HFFc6 (cell line): Measurements from ENCODE around the gene HBS1L. TPM values are rescaled to one million over a fixed set of nuclear protein-coding genes. Genes with fewer than 3 reads are reported as not detected.

Experiments
- DNase-seq: peaks from one replicate; pipeline ENCODE4 v3.0.0-alpha.2; 2018
- H3K27ac Mint-ChIP-seq: 2 replicates; pipeline ENCODE4 v1.8.0; 2020; ENCODE audit warnings: mild to moderate bottlenecking, mixed read lengths
- H3K27me3 Mint-ChIP-seq: 2 replicates; pipeline ENCODE4 v1.8.0; 2021; ENCODE audit warnings: mild to moderate bottlenecking, moderate library complexity, mixed read lengths; ENCODE audit not compliant: insufficient read depth
- H3K36me3 Mint-ChIP-seq: 2 replicates; pipeline ENCODE4 v1.8.0; 2021; ENCODE audit warnings: low read depth, mixed read lengths
- H3K4me1 Mint-ChIP-seq: 2 replicates; pipeline ENCODE4 v1.8.0; 2020; ENCODE audit warnings: low read depth, mixed read lengths
- H3K4me3 Mint-ChIP-seq: 2 replicates; pipeline ENCODE4 v1.8.0; 2020; ENCODE audit warnings: mild to moderate bottlenecking, moderate library complexity, mixed read lengths
- H3K9me3 Mint-ChIP-seq: 2 replicates; pipeline ENCODE4 v1.8.0; 2020; ENCODE audit warnings: mild to moderate bottlenecking, mixed read lengths
- CTCF ChIP-seq: fragments of 200-600 bp; sonication (generic); IDR thresholded peaks from 2 replicates; pipeline ENCODE4 v1.5.0; 2021; ENCODE audit warnings: antibody characterized with exemption, mild to moderate bottlenecking
- total RNA-seq, 6 experiments: library from RNA; stranded (reverse); fragmentation: NEBNext Ultra II Directional; extraction: Animal tissue kit (Norgen Biotek cat#: 25700); gene quantifications; 2 replicates in 1 of 6; 3 replicates in 5 of 6; pipeline ENCODE4 v1.2.3, GENCODE V29; 2021

The HBS1L gene
- total RNA-seq, 6 experiments from 2014 or later, result 100 to 123 (median 107) TPM

DNA sequence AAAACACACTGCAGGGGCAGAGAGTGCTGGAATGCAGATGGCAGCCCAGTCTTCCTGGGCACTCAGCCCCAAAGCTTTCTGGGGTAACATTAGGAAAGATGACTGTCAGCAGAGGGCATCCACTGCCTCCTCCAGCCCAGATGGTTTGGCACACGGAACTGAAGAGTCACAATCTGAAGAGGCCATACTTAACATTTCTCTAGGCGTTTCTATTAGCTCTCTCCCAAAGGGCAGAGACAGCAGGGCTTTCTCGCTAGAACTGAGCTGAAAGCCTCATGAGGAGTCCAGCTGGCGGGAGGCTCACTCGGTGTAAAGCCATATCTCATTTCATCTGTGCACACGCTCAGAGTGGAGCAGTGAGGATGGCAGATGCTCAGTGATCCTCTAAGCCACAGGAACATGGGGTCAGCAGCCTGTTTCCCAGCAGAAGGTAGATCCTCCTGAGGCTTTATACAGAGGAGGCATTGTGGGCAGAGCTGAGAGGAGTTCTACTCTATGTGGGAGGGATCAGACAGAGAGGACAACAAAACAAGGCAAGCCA is 132.8 kb downstream of the HBS1L start:
- H3K4me1 Mint-ChIP-seq, result peaks cover 17% of the 10 kb centered on the region
- H3K4me3 Mint-ChIP-seq, result no peak overlapping the region
- DNase-seq, result no peak
- H3K9me3 Mint-ChIP-seq, result no peaks in the 10 kb centered on the region
- peaks cover 3% of the 10 kb centered on the region; the same call in 1 of the 2 replicates for H3K27me3 Mint-ChIP-seq
- no peak overlapping the region for H3K27ac Mint-ChIP-seq
- TF ChIP-seq CTCF, result no peak
- no peaks in the 10 kb centered on the region for H3K36me3 Mint-ChIP-seq

GRCh38 chr6:134921276-134921675 is 133.3 kb downstream of the HBS1L start:
- H3K9me3 Mint-ChIP-seq, result no peaks in the 10 kb centered on the region
- no peaks in the 10 kb centered on the region for H3K36me3 Mint-ChIP-seq
- DNase-seq, result no peak
- H3K27ac Mint-ChIP-seq, result no peak overlapping the region
- H3K4me1 Mint-ChIP-seq, result peaks cover 17% of the 10 kb centered on the region
- peaks cover 3% of the 10 kb centered on the region; the same call in 1 of the 2 replicates for H3K27me3 Mint-ChIP-seq
- TF ChIP-seq CTCF, result no peak
- H3K4me3 Mint-ChIP-seq, result no peak overlapping the region

DNA sequence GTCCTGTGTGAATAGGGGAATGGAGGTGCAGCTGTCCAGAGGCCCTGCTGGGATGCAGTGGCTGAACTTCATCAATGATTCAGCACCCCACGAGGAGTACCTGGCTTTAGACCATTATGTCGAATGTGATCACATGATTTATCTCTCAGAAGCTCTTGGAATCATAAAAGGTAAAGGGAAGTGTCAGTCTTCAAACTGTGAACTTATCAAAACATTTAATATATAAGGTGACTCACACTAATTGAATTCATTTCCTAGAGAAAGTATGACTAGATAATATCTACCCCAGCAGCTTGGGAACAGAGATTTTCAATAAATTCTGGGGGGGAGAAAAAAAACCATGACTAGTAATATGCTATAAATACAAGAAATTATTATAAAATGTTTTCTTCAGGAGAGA is 134.2 kb downstream of the HBS1L start:
- peaks cover 10% of the 10 kb centered on the region for H3K4me1 Mint-ChIP-seq
- peaks cover 5% of the 10 kb centered on the region; the same call in 1 of the 2 replicates for H3K27me3 Mint-ChIP-seq
- H3K4me3 Mint-ChIP-seq, result no peak overlapping the region
- H3K27ac Mint-ChIP-seq, result no peak overlapping the region
- no peak for TF ChIP-seq CTCF
- no peak for DNase-seq
- H3K36me3 Mint-ChIP-seq, result no peaks in the 10 kb centered on the region
- H3K9me3 Mint-ChIP-seq, result no peaks in the 10 kb centered on the region

GRCh38 chr6:134918418-134918961 is 136.1 kb downstream of the HBS1L start:
- peak; percentile 12; the same call in 1 of the 2 replicates for TF ChIP-seq CTCF
- no peaks in the 10 kb centered on the region for H3K36me3 Mint-ChIP-seq
- peaks cover 7% of the 10 kb centered on the region for H3K4me1 Mint-ChIP-seq
- no peaks in the 10 kb centered on the region for H3K9me3 Mint-ChIP-seq
- H3K27ac Mint-ChIP-seq, result no peak overlapping the region
- H3K4me3 Mint-ChIP-seq, result no peak overlapping the region
- no peak for DNase-seq
- H3K27me3 Mint-ChIP-seq, result peaks cover 5% of the 10 kb centered on the region; the same call in 1 of the 2 replicates

DNA sequence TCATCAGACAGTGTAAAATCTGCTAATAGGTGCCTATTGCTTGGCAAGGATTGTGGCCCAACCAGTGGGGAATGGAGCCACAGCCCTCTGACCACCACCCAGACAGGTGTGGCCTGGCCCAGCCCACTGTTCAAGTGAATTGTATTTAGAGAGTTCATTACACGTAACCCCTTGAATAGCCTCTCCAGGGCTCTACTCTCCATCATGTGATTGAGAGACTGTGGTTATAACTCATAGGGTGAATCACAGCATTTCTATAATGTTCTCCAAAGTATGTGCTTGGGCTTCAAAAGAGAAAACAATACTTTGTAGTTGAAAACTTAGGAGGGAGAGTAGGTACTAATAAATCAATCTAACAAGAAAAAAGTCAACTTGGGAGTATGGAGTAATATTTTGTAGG is 143.1 kb downstream of the HBS1L start:
- Mint-ChIP-seq H3K4me1 (peaks cover 51% of the 10 kb centered on the region), H3K27me3 (peaks cover 4% of the 10 kb centered on the region; the same call in 1 of the 2 replicates), H3K4me3 (no peak overlapping the region), H3K27ac (peak overlapping the region; percentile 97), H3K9me3 (no peaks in the 10 kb centered on the region), H3K36me3 (no peaks in the 10 kb centered on the region)
- no peak for TF ChIP-seq CTCF
- DNase-seq, result peak; percentile 75
